ENCODE measurements around the gene TMEM86B.

- no peak for TF ChIP-seq POLR2AphosphoS5 (IDR thresholded peaks at IDR 0.05; ENCODE audit: low read depth, low read length)
- no peak for TF ChIP-seq REST (IDR thresholded peaks at IDR 0.05; ENCODE audit: insufficient read depth in 1 of 2, low read depth in 2 of 2, low read length in 1 of 2)
Observed at GRCh38 chr19:55261671-55262126, 33.1 kb upstream of the TMEM86B start.
